ES-I3 (cell line): ENCODE data around the gene DOC2A.
"Not testable (repeated sequence)": the region's sequence is repeated elsewhere in the genome, so short reads cannot be mapped to it uniquely, and the experiment has no call there.

ENCODE experiments used
- H3K36me3 ChIP-seq: 2 replicates; pipeline ENCODE4 v1.6.1; 2013; ENCODE audit warnings: mild to moderate bottlenecking, low read length, control low read depth, moderate library complexity; ENCODE audit not compliant: insufficient read depth
- H3K4me1 ChIP-seq: 2 replicates; pipeline ENCODE4 v1.6.1; 2013; ENCODE audit warnings: mild to moderate bottlenecking, control low read depth, low read length; ENCODE audit not compliant: insufficient read depth
- H3K9ac ChIP-seq: 2 replicates; pipeline ENCODE4 v1.6.1; 2013; ENCODE audit warnings: low read depth, mild to moderate bottlenecking, low read length, moderate library complexity
- H3K9me3 ChIP-seq: 2 replicates; pipeline ENCODE4 v1.6.1; 2013; ENCODE audit warnings: mild to moderate bottlenecking, low read length, moderate library complexity; ENCODE audit not compliant: control insufficient read depth, insufficient read depth

Gene DOC2A

DNA sequence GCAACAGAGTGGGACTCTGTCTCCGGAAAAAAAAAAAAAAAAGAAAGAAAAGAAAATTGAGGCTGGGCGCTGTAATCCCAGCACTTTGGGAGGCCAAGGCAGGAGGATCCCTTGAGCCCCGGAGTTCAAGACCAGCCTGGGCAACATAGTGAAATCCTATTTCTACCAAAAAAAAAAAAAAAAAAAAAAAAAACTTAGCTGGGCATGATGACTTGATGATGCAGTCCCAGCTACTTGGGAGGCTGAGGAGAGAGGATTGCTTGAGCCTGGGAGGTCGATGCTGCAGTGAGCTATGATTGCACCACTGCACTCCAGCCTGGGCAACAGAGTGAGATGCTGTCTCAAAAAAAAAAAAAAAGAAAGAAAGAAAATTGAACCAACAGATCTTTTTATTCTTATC is 7.1 kb upstream of the DOC2A start:
- not testable (repeated sequence) for H3K9me3 ChIP-seq, H3K4me1 ChIP-seq, H3K9ac ChIP-seq, H3K36me3 ChIP-seq

DNA sequence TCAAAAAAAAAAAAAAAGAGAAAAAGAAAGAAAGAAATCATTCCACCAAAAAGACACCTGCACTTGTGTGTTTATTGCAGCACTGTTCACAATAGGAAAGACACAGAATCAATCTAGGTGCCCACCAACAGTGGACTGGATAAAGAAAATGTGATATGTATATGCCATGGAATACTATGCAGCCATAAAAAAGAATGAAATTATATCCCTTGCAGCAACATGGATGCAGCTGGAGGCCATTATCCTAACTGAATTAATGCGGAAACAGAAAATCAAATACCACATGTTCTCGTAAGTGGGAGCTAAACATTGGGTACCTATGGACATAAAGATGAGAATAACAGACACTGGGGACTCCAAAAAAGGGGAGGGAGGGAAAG is 6.4 kb upstream of the DOC2A start:
- H3K36me3 ChIP-seq = no peaks in the 10 kb centered on the region
- no peaks in the 10 kb centered on the region for H3K9me3 ChIP-seq
- no peaks in the 10 kb centered on the region for H3K4me1 ChIP-seq
- no peak overlapping the region for H3K9ac ChIP-seq

DNA sequence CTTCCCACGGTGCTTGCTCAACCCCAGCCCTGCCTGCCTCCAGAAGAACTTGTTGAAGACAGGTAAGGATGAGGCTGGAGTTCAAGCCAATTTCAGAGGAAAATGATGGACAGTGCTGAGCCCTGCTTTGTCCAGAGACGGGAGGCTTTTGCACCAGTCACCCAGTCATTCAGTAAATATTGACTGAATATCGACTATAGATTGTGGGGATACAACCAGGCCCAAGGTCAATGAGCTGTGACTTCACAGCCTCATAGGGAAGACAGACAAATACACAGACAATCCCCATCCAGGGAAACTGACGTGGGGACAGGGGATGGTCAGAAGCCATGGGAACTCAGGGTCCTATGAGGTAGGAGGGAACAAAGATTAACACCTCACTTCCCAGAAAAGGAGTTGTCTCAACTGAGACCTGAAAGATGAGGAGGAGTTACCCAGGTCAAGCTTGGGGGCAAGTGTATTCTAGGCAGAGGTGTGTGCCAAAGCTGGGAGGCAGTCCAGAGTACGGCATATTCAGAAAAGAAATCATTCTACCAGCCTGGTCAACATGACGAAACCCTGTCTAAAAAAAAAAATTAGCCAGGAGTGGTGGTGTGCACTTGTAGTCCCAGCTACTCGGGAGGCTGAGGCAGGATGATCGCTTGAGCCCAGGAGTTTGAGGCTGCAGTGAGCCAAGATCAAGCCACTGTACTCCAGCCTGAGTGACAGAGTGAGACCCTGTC is 5.9 kb upstream of the DOC2A start:
- no peaks in the 10 kb centered on the region for H3K4me1 ChIP-seq
- no peaks in the 10 kb centered on the region for H3K9me3 ChIP-seq
- H3K36me3 ChIP-seq = no peaks in the 10 kb centered on the region
- H3K9ac ChIP-seq = no peak overlapping the region

DNA sequence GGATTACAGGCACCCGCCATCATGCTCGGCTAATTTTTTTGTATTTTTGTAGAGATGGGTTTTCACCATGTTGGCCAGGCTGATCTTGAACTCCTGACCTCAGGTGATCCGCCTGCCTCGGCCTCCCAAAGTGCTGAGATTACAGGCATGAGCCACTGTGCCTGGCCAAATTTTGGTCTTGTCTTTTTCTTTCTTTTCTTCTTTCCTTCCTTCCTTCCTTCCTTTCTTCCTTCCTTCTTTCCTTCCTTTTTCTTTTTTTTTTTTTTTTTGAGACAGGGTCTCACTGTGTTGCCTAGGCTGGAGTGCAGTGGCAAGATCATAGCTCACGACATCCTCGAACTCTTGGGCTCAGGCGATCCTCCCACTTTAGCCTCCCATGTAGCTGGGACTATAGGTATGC is 4.6 kb upstream of the DOC2A start:
- H3K36me3 ChIP-seq, H3K9ac ChIP-seq: not testable (repeated sequence)

DNA sequence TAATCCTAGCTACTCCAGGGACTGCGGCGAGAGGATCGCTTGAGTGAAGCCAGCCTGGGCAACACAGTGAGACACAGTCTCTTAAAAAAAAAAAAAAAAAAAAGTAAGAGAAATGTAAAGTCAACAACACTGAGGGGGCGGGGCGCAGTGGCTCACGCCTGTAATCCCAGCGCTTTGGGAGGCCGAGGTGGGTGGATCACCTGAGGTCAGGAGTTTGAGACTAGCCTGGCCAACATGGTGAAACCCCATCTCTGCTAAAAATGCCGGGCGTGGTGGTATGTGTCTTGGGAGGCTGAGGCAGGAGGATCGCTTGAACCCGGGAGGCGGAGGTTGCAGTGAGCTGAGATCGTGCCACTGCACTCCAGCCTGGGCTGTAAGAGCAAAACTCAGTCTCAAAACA is 1.8 kb upstream of the DOC2A start:
- not testable (repeated sequence) for H3K36me3 ChIP-seq, H3K9me3 ChIP-seq, H3K9ac ChIP-seq, H3K4me1 ChIP-seq

More for the DNA sequence above, 4.6 kb upstream of the DOC2A start:
- not testable (repeated sequence) for H3K9me3 ChIP-seq, H3K4me1 ChIP-seq

DNA sequence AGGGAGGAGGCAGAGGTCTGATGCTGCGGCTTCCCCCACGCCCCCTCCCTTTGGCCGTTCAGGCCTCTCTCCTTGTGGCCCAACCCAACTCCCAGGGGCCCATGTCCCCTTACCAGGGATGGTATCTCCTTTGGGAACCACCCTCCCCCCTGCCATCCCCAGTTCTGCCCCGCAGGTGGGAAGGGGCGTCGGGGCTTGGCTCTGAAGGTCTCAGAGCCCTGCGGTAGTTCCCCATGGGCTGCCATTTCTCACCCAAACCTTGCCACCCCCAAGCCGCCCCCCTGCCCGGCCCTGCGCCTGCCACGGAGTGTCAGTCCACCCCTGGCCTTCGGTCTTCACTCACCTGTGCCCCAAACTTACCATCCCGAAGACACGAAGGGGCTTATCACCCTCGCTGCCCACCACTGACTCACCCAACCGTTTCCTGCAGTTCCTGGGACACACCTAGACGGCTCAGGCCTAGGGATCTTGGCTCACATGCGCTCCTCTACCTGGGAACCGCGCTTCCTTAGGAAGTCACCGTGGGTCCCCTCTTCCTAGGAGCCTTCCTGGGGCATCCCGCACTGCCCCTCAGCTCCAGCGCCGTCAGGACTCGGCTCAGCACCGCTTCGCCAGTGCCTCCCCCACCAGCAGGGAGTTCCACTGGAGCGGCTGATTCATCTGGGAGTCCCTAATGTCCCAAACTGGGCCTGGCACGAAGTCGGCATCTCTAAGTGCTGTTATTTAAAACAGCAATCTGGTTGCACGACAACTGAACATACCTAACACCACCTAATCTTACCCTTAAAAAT is 1.1 kb upstream of the DOC2A start:
- Histone ChIP-seq H3K36me3 (no peaks in the 10 kb centered on the region), H3K4me1 (no peaks in the 10 kb centered on the region; the same call in 1 of the 2 replicates), H3K9ac (peak overlapping the region; percentile 43; the same call in 1 of the 2 replicates)

DNA sequence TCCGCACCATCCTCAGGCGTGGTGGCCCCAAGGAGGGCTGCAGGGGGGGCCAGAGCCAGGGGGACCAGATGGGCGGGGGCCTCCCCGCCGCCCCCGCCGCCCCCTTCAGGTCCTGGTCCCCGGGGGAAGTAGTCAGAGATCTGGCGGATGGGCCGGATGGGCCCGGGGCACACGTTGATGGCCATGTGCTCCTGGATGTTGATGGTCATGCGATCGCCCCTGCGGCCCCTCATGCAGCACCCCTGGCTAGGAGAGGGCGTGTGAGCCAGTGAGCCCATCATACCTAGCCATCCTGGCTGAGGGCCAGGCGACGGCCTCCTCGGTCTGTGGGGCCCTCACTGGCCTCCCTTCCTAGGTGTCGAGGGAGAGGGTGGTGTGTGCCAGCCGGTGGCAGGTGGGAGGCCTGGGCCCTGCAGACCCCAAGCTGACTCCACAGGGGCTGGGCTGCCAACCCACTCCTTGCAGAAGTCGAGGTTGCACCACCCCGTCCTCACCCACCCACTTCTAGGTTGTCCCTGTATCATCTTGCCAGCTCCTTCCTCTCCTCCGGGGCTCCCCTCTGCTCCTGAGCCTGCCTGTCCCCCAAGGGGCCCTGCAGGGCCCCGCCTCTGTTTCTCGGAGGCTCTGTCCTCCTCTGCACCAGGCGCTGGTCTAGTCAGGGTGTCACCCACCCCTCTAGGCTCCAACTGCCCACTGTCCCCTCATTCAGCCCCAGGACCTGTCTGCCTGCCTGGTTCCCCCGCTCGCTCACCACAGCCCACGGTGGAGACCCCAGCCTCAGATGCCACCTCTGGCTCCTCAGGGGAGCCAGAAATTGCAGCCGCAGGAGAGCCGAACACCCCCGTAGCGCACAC is 610 bp downstream of the DOC2A start:
- peak overlapping the region; percentile 30; the same call in 1 of the 2 replicates for H3K9ac ChIP-seq
- H3K9me3 ChIP-seq = no peaks in the 10 kb centered on the region

More for the DNA sequence above, 1.1 kb upstream of the DOC2A start:
- no peaks in the 10 kb centered on the region for H3K9me3 ChIP-seq

DNA sequence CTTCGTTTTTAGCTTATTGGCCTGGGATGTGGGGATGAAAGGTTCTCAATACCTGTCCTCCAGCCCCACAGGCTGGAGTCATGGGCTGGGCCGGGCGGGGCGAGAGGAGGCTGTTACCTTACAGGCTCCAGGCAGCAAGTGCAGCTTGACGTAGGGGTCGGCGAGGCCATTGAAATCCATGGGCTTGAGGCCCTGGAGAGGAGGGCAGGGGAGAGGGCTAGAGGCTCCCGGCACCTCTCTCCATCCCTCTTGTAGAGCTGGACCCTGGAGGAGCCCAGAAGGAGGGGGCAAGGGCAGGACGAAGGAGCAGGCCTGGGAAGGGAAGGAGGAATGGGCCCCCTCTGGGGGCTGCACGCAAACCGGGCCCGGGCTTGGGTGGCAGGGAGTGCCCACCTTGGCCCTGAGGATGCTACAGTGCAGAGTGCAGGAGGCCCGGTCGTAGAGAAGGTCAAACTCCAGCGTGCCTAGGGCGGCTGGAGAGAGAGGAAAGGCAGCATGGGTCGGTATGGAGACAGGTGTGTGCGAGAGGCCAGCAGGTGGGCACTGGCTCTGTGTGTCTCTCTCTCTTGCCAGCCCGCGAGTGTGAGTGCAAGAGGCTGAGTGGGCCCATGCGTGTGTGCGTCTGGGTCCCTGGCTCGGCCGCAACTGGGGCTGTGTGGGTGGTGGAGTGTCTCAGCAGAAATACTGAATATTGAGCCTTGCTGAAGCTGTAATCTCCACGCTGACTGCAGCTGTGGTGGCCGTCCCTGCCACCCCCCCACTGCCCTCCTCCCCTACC is 1.6 kb downstream of the DOC2A start:
- H3K9me3 ChIP-seq = no peaks in the 10 kb centered on the region
- no peaks in the 10 kb centered on the region; the same call in 1 of the 2 replicates for H3K4me1 ChIP-seq
- H3K9ac ChIP-seq = no peak overlapping the region; the same call in 1 of the 2 replicates
- no peaks in the 10 kb centered on the region for H3K36me3 ChIP-seq

More for the DNA sequence above, 610 bp downstream of the DOC2A start:
- H3K36me3 ChIP-seq = no peaks in the 10 kb centered on the region
- H3K4me1 ChIP-seq = no peaks in the 10 kb centered on the region; the same call in 1 of the 2 replicates

DNA sequence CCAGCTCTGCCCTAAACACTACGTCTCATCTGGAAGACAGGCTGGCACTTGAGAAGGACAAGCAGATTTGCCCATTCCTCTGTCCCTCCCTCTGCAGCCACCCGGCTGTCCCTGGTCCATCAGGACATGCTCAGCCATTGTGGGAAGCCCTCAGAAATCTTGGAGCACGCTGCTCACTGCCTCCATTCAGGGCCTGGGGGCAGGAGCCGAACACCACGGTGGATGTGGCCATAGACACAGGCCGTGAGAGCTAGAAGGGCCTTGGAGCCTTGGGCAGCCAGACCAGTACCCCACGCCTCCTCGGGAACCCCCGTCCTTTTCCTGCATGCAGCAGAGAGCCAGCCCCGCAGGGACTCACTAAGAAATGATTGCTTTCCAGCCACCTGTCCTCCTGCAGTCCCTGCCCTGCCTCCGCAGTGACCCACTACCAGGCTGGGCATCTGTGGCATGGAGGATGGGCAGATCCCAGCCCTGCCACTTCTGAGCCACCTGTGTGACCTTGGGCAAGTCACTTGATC is 3.4 kb downstream of the DOC2A start:
- Histone ChIP-seq H3K9ac (no peak overlapping the region), H3K4me1 (no peaks in the 10 kb centered on the region; the same call in 1 of the 2 replicates), H3K9me3 (no peaks in the 10 kb centered on the region), H3K36me3 (no peaks in the 10 kb centered on the region)

DNA sequence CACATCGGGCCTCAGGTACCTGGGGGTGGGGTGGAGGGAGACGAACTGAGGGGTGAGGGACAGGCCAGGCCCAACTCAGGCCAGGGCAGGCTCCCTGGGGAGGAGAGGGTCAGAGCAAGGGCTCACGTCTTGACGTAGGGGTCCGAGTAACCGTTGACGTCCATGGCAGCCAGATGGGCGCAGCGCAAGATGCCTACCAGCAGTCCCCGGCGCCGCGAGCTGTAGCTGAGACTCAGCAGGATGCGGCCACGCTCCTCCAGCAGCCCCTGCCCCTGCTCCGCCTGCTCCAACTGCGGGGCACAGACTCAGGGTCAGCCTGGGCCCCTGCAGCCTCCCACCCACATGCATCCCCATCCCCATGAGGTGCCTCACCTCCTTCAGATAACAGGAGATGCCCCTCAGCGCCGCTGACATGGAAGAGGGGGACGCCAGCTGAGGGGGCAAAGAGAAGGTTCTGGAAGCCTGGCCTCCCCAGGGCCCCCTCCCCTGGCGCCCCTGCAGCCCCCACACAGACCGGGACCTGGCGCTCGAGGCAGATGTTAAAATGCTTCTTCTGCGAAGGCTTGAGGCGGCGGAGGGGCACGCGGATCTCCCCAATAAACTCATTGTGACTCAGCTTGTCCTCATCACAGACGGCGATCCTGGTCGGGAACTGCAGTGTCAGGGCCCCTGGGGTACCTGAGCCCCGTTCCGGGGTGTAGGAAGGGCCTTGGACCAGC is 4.0 kb downstream of the DOC2A start:
- H3K9me3 ChIP-seq = no peaks in the 10 kb centered on the region
- H3K36me3 ChIP-seq = no peaks in the 10 kb centered on the region; the same call in 1 of the 2 replicates
- no peaks in the 10 kb centered on the region; the same call in 1 of the 2 replicates for H3K4me1 ChIP-seq
- H3K9ac ChIP-seq = no peak overlapping the region

DNA sequence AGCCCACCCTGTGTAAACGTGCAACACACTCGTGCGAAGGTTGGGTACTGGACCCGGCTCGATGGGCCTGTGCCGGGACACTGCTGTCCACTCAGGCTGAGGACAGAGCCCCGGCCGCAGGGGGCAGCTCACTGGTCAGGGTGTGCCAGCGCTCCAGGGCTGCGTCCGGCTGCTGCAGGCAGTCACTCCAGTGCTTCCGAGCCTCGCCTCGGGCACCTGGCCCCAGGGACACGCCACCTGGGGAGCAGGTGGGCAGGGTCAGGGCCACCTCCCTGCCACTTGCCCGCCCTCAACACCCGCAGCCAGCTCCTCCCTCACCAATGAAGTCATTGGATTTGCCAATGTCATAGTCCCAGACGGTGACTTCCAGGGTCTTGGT is 4.7 kb downstream of the DOC2A start:
- H3K9me3 ChIP-seq = no peaks in the 10 kb centered on the region
- no peaks in the 10 kb centered on the region; the same call in 1 of the 2 replicates for H3K36me3 ChIP-seq
- no peak overlapping the region for H3K9ac ChIP-seq
- H3K4me1 ChIP-seq = no peaks in the 10 kb centered on the region; the same call in 1 of the 2 replicates

DNA sequence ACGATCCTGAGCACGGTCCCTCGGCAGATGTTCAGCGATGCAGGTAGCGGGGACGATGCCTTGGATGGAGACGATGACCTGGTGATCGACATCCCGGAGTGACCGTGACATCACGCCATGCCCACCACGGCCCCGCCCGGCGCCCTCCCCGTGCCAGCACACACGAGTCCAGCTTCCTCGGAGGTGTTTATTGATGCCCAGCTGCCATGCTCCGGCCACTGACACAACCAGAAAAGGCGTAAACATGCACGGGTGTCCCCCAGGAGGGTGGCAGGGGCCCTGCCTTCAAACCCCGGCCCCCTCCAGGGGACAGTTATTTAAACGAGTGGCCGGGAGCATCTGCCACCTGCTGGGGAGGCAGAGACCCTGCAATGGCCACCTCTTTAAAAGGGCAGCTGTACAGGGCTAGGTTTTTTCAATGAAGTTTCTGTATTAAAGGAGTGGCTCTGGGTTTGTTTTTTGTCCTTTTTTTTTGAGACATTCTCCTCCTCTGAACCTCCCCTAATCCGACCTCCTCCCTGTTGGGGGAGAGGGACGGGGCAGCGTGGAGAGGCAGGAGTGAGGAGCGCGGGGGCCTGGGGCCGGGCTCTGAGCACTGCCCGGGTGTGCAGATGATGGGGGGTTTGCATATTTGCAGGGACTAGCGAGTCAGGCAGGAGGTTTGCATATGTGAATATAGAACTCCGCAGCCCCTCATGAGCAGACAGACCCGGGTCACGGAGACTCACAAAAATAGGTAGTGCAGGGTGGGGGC is 5.3 kb downstream of the DOC2A start:
- Histone ChIP-seq H3K9ac (no peak overlapping the region), H3K4me1 (no peaks in the 10 kb centered on the region; the same call in 1 of the 2 replicates), H3K36me3 (no peaks in the 10 kb centered on the region; the same call in 1 of the 2 replicates), H3K9me3 (no peaks in the 10 kb centered on the region)
